WTC11 (cell line): Measurements from ENCODE around the gene ANKDD1B.

Experiments
- CTCF ChIP-seq: fragments of 200-600 bp; IDR thresholded peaks from 2 replicates; pipeline ENCODE4 v1.8.0; 2022; ENCODE audit warnings: antibody characterized with exemption
- E2F1 ChIP-seq: sonication (generic); formaldehyde crosslinking; IDR thresholded peaks from 2 replicates; pipeline ENCODE4 v1.8.0; 2022; ENCODE audit warnings: mild to moderate bottlenecking, missing genetic modification reagents
- ELF4 ChIP-seq: sonication (generic); formaldehyde crosslinking; IDR thresholded peaks from 2 replicates; pipeline ENCODE4 v1.8.1; 2022; ENCODE audit warnings: low read depth, mild to moderate bottlenecking, moderate library complexity, missing genetic modification reagents
- HMGA2 ChIP-seq: fragments of 250-450 bp; sonication (Bioruptor Pico); IDR thresholded peaks from 2 replicates; pipeline ENCODE4 v1.4.0; 2021; ENCODE audit warnings: mild to moderate bottlenecking, moderate library complexity
- ZNF121 ChIP-seq: sonication (generic); formaldehyde crosslinking; IDR thresholded peaks from 2 replicates; pipeline ENCODE4 v1.8.0; 2023; ENCODE audit warnings: missing genetic modification reagents
- ZNF232 ChIP-seq: sonication (generic); formaldehyde crosslinking; IDR thresholded peaks from 2 replicates; pipeline ENCODE4 v1.8.0; 2022; ENCODE audit warnings: mild to moderate bottlenecking, missing genetic modification reagents
- ZNF423 ChIP-seq: fragments of 250-450 bp; sonication (Bioruptor Pico); IDR thresholded peaks from 2 replicates; pipeline ENCODE4 v2.1.2; 2022; ENCODE audit warnings: mild to moderate bottlenecking, moderate library complexity
- TF ChIP-seq, protein P1 (sequence below): sonication (generic); formaldehyde crosslinking; IDR thresholded peaks from 2 replicates; pipeline ENCODE4 v1.8.0; 2022; ENCODE audit warnings: mild to moderate bottlenecking, missing genetic modification reagents

GRCh38 chr5:75706016-75706415 is 94.8 kb downstream of the ANKDD1B start:
- TF ChIP-seq CTCF (no peak), ZNF423 (no peak), ZNF232 (CRISPR knock-in tag) (no peak), ZNF121 (CRISPR knock-in tag) (no peak), E2F1 (CRISPR knock-in tag) (no peak), HMGA2 (CRISPR knock-in tag) (no peak), ELF4 (CRISPR knock-in tag) (no peak)
- TF ChIP-seq, protein P1, sequence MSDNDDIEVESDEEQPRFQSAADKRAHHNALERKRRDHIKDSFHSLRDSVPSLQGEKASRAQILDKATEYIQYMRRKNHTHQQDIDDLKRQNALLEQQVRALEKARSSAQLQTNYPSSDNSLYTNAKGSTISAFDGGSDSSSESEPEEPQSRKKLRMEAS (CRISPR knock-in tag) = no peak
